ENCODE measurements around the gene ADIPOR1. TPM values are rescaled to one million over a fixed set of nuclear protein-coding genes. Genes with fewer than 3 reads are reported as not detected.

The ADIPOR1 gene
- total RNA-seq, 1 donor = 104 TPM

DNA sequence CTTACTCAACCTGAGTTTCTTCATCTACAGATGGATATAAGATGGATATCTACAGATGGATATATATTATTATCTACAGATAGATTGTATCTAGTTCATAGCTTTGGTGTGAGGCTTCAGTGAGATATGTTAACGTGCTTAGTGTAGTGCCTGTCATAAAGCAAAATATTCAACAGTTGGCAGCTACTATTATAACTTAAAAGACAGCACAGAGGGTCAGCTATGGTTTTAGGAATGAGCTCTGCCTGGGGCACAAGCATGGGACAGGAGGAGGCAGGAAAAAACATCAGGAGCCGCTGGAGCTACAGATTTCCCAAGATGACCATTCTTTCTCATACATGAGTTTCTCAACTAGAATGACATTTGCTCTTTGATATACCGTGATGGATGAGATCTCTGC is 10.2 kb upstream of the ADIPOR1 start:
- TF ChIP-seq, protein P1, sequence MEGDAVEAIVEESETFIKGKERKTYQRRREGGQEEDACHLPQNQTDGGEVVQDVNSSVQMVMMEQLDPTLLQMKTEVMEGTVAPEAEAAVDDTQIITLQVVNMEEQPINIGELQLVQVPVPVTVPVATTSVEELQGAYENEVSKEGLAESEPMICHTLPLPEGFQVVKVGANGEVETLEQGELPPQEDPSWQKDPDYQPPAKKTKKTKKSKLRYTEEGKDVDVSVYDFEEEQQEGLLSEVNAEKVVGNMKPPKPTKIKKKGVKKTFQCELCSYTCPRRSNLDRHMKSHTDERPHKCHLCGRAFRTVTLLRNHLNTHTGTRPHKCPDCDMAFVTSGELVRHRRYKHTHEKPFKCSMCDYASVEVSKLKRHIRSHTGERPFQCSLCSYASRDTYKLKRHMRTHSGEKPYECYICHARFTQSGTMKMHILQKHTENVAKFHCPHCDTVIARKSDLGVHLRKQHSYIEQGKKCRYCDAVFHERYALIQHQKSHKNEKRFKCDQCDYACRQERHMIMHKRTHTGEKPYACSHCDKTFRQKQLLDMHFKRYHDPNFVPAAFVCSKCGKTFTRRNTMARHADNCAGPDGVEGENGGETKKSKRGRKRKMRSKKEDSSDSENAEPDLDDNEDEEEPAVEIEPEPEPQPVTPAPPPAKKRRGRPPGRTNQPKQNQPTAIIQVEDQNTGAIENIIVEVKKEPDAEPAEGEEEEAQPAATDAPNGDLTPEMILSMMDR (IDR thresholded peaks at IDR 0.05; ENCODE audit: insufficient read depth, low read length) = no peak
- H3K4me3 ChIP-seq (ENCODE audit: low read depth, low read length) = no peak overlapping the region
- no peak for DNase-seq (ENCODE audit: low read depth)

DNA sequence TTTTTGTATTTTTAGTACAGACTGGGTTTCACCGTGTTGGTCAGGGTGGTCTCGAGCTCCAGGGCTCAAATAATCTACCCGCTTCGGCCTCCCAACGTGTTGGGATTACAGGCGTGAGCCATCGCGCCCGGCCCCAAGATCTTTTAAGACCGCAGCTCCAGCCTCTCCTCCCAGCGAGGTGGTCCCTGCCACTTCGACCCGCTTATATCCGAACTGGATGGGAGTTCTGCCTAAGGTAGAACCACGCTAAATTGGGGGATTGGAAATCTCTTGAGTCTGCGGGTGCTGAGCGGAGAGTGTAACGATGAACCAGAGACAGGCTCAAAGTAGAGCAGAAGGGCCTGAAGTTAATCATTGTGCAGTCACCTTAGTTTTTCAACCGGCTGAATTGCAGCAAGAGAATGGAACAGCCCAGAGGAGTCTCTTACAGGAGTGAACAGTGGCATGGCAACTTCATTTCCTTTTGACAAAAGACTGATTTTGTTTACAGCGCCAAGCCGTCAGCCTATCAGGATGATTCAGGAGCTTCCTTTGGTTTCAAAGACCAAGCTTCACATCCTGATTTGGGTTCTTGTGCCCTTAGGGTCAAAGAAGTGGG is 9.7 kb upstream of the ADIPOR1 start:
- TF ChIP-seq, protein P1 (IDR thresholded peaks at IDR 0.05; ENCODE audit: insufficient read depth, low read length) = no peak
- H3K4me3 ChIP-seq (ENCODE audit: low read depth, low read length) = peak overlapping the region; percentile 65
- DNase-seq (ENCODE audit: low read depth) = no peak

GRCh38 chr1:202966006-202966898 is 8.1 kb upstream of the ADIPOR1 start:
- H3K4me3 ChIP-seq (ENCODE audit: low read depth, low read length) = peak overlapping the region; percentile 92
- TF ChIP-seq, protein P1 (IDR thresholded peaks at IDR 0.05; ENCODE audit: insufficient read depth, low read length) = no peak
- no peak for DNase-seq (ENCODE audit: low read depth)

DNA sequence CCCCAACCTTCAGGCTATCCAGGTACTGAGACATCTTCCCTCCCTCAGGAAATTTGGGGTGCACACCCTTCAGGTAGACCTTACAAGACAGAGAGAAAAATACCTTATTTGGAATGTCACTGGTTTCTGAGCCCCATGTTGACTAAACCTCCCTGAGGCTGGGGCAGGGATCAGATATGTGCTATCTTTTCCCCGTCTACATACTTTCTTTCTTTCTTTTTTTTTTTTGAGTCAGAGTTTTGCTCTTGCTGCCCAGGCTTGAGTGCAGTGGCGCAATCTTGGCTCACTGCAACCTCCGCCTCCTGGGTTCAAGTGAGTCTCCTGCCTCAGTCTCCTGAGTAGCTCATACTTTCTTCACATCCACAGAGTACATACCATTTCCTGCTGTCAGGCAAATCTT is 7.3 kb upstream of the ADIPOR1 start:
- TF ChIP-seq, protein P1 (IDR thresholded peaks at IDR 0.05; ENCODE audit: insufficient read depth, low read length) = no peak
- no peak overlapping the region for H3K4me3 ChIP-seq (ENCODE audit: low read depth, low read length)
- DNase-seq (ENCODE audit: low read depth) = no peak

- peak; percentile 32 for DNase-seq (ENCODE audit: low read depth)
- TF ChIP-seq, protein P1 (IDR thresholded peaks at IDR 0.05; ENCODE audit: insufficient read depth, low read length) = no peak
- no peak overlapping the region for H3K4me3 ChIP-seq (ENCODE audit: low read depth, low read length)
Measured at GRCh38 chr1:202964791-202965410, 6.8 kb upstream of the ADIPOR1 start.

- no peak for DNase-seq (ENCODE audit: low read depth)
- TF ChIP-seq, protein P1 (IDR thresholded peaks at IDR 0.05; ENCODE audit: insufficient read depth, low read length) = no peak
- no peak overlapping the region for H3K4me3 ChIP-seq (ENCODE audit: low read depth, low read length)
Measured at GRCh38 chr1:202961220-202961880, 3.2 kb upstream of the ADIPOR1 start.
